Measurements from ENCODE around the gene CHCHD6. TPM values are rescaled to one million over a fixed set of nuclear protein-coding genes. Genes with fewer than 3 reads are reported as not detected.
A peak's percentile ranks its signal among the peaks of the same experiment; 100 is the strongest.

Gene CHCHD6
- total RNA-seq, 1 donor from 2014 or later = 30.2 TPM

DNA sequence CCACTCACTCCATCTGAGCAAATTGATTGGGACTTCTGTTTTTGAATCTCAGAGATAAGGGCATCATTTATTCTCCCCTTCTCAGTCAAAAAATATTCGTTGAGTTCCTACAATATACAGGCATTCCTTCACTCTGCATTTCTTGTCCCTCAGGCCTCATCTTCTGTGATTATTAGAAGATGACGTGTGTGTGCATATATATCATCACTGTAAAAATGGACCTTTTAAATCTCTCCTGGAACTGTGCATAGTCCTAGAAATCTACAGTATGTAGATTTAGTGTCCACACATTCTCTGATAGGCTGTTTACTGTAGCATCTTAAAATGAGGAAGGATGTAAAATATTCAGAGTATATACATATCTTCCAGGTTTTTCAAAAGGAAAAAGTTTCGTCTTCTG, 235.7 kb downstream of the CHCHD6 start:
- Mint-ChIP-seq H3K4me3 (ENCODE audit: low read depth) (no peak overlapping the region), H3K27ac (no peak overlapping the region), H3K4me1 (ENCODE audit: low read depth) (peaks cover 28% of the 10 kb centered on the region), H3K36me3 (ENCODE audit: insufficient read depth) (no peaks in the 10 kb centered on the region), H3K9me3 (ENCODE audit: low read depth) (no peaks in the 10 kb centered on the region), H3K27me3 (peaks cover 3% of the 10 kb centered on the region)
- TF ChIP-seq, protein P1, sequence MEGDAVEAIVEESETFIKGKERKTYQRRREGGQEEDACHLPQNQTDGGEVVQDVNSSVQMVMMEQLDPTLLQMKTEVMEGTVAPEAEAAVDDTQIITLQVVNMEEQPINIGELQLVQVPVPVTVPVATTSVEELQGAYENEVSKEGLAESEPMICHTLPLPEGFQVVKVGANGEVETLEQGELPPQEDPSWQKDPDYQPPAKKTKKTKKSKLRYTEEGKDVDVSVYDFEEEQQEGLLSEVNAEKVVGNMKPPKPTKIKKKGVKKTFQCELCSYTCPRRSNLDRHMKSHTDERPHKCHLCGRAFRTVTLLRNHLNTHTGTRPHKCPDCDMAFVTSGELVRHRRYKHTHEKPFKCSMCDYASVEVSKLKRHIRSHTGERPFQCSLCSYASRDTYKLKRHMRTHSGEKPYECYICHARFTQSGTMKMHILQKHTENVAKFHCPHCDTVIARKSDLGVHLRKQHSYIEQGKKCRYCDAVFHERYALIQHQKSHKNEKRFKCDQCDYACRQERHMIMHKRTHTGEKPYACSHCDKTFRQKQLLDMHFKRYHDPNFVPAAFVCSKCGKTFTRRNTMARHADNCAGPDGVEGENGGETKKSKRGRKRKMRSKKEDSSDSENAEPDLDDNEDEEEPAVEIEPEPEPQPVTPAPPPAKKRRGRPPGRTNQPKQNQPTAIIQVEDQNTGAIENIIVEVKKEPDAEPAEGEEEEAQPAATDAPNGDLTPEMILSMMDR (IDR thresholded peaks at IDR 0.05; ENCODE audit: unreplicated experiment) = no peak
- no peak for DNase-seq (ENCODE audit: low spot score, unreplicated experiment)

GRCh38 chr3:126941721-126942270, 237.8 kb downstream of the CHCHD6 start:
- no peak overlapping the region for H3K27ac Mint-ChIP-seq
- H3K4me3 Mint-ChIP-seq (ENCODE audit: low read depth) = no peak overlapping the region
- H3K4me1 Mint-ChIP-seq (ENCODE audit: low read depth) = peaks cover 23% of the 10 kb centered on the region
- TF ChIP-seq, protein P1 (IDR thresholded peaks at IDR 0.05; ENCODE audit: unreplicated experiment) = no peak
- H3K9me3 Mint-ChIP-seq (ENCODE audit: low read depth) = no peaks in the 10 kb centered on the region
- no peaks in the 10 kb centered on the region for H3K36me3 Mint-ChIP-seq (ENCODE audit: insufficient read depth)
- no peak for DNase-seq (ENCODE audit: low spot score, unreplicated experiment)
- peaks cover 3% of the 10 kb centered on the region for H3K27me3 Mint-ChIP-seq

- DNase-seq (ENCODE audit: low spot score, unreplicated experiment) = no peak
- H3K27me3 Mint-ChIP-seq = no peaks in the 10 kb centered on the region
- no peak overlapping the region for H3K4me3 Mint-ChIP-seq (ENCODE audit: low read depth)
- H3K27ac Mint-ChIP-seq = no peak overlapping the region
- TF ChIP-seq, protein P1 (IDR thresholded peaks at IDR 0.05; ENCODE audit: unreplicated experiment) = no peak
- H3K9me3 Mint-ChIP-seq (ENCODE audit: low read depth) = no peaks in the 10 kb centered on the region
- peaks cover 16% of the 10 kb centered on the region for H3K4me1 Mint-ChIP-seq (ENCODE audit: low read depth)
- peaks cover 2% of the 10 kb centered on the region for H3K36me3 Mint-ChIP-seq (ENCODE audit: insufficient read depth)
These were observed 240.3 kb downstream of the CHCHD6 start for GRCh38 chr3:126944089-126944965.

DNA sequence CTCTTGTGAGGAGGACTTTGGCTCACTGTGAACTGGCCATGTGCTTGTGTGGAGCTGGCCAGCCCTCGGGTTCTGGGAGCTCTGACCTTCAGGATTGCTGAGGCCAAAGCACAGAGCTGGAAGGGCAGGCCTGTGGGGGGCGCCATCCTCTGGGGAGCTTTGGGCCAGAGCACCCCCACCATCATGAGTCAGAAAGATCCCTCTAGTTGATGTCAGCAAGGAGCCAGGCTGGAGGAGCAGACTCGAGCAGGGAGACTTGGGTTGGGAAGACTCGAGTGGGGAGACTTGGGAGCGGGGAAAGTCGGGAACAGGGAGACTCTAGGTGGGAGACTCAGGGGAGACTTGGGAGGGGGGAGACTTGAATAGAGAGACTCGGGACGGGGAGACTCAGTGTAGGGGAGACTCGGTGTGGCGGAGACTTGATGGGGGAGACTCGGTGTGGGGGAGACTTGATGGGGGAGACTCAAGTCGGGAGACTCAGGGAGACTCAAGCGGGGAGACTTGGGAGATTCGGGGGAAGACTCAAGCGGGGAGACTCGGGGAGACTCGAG, 241.2 kb downstream of the CHCHD6 start:
- DNase-seq (ENCODE audit: low spot score, unreplicated experiment) = no peak
- H3K36me3 Mint-ChIP-seq (ENCODE audit: insufficient read depth) = peaks cover 2% of the 10 kb centered on the region
- H3K4me1 Mint-ChIP-seq (ENCODE audit: low read depth) = peaks cover 8% of the 10 kb centered on the region
- TF ChIP-seq, protein P1 (IDR thresholded peaks at IDR 0.05; ENCODE audit: unreplicated experiment) = no peak
- no peaks in the 10 kb centered on the region for H3K27me3 Mint-ChIP-seq
- H3K4me3 Mint-ChIP-seq (ENCODE audit: low read depth) = no peak overlapping the region
- H3K27ac Mint-ChIP-seq = no peak overlapping the region
- H3K9me3 Mint-ChIP-seq (ENCODE audit: low read depth) = no peaks in the 10 kb centered on the region

- Mint-ChIP-seq H3K4me1 (ENCODE audit: low read depth) (peaks cover 6% of the 10 kb centered on the region), H3K4me3 (ENCODE audit: low read depth) (no peak overlapping the region), H3K9me3 (ENCODE audit: low read depth) (no peaks in the 10 kb centered on the region), H3K36me3 (ENCODE audit: insufficient read depth) (peaks cover 2% of the 10 kb centered on the region), H3K27me3 (no peaks in the 10 kb centered on the region), H3K27ac (peak overlapping the region; percentile 29)
- TF ChIP-seq, protein P1 (IDR thresholded peaks at IDR 0.05; ENCODE audit: unreplicated experiment) = no peak
- no peak for DNase-seq (ENCODE audit: low spot score, unreplicated experiment)
These were observed 241.9 kb downstream of the CHCHD6 start for GRCh38 chr3:126945891-126946290.
